ENCODE data around the gene ADRB1.

The ADRB1 gene

GRCh38 chr10:114026189-114027040, 17.3 kb upstream of the ADRB1 start:
- no peak for DNase-seq

GRCh38 chr10:114027041-114027394, 16.6 kb upstream of the ADRB1 start:
- DNase-seq: no peak

GRCh38 chr10:114027951-114028350, 15.7 kb upstream of the ADRB1 start:
- DNase-seq: no peak

GRCh38 chr10:114028425-114028824, 15.2 kb upstream of the ADRB1 start:
- DNase-seq: no peak

- no peak for DNase-seq
Observed at GRCh38 chr10:114029655-114030054, 14.0 kb upstream of the ADRB1 start.

- DNase-seq: no peak
Observed at GRCh38 chr10:114030140-114030539, 13.5 kb upstream of the ADRB1 start.

- DNase-seq: no peak
Observed at GRCh38 chr10:114031073-114031972, 12.3 kb upstream of the ADRB1 start.

- no peak for DNase-seq
Observed at GRCh38 chr10:114033566-114033965, 10.1 kb upstream of the ADRB1 start.

- no peak for DNase-seq
Observed at GRCh38 chr10:114034923-114035645, 8.6 kb upstream of the ADRB1 start.

GRCh38 chr10:114035791-114036190, 7.9 kb upstream of the ADRB1 start:
- no peak for DNase-seq

- DNase-seq: no peak
Observed at GRCh38 chr10:114038819-114039218, 4.8 kb upstream of the ADRB1 start.

- DNase-seq: no peak
Observed at GRCh38 chr10:114041166-114041565, 2.5 kb upstream of the ADRB1 start.

- peak; percentile 5 for DNase-seq
Observed at GRCh38 chr10:114042895-114043531, 653 bp upstream of the ADRB1 start.

- DNase-seq: no peak
Observed at GRCh38 chr10:114044247-114045135, 825 bp downstream of the ADRB1 start.

- no peak for DNase-seq
Observed at GRCh38 chr10:114045136-114046086, 1.7 kb downstream of the ADRB1 start.

GRCh38 chr10:114046087-114046458, 2.4 kb downstream of the ADRB1 start:
- DNase-seq: no peak

- DNase-seq: no peak
Observed at GRCh38 chr10:114048472-114048871, 4.8 kb downstream of the ADRB1 start.

- DNase-seq: no peak
Observed at GRCh38 chr10:114051714-114052113, 8.0 kb downstream of the ADRB1 start.

GRCh38 chr10:114052255-114052654, 8.6 kb downstream of the ADRB1 start:
- no peak for DNase-seq

- no peak for DNase-seq
Observed at GRCh38 chr10:114053946-114054345, 10.3 kb downstream of the ADRB1 start.

GRCh38 chr10:114057855-114058254, 14.2 kb downstream of the ADRB1 start:
- DNase-seq: no peak

Data from CD4-positive, alpha-beta T cell treated with Interleukin-10 for 1 hour (primary cell).